Fibroblast of upper back skin (primary cell): ENCODE measurements around the gene CRB3.

ENCODE experiments used
- DNase-seq: peaks from one replicate; pipeline ENCODE4 v3.0.0-alpha.2; 2013

Gene CRB3

DNA sequence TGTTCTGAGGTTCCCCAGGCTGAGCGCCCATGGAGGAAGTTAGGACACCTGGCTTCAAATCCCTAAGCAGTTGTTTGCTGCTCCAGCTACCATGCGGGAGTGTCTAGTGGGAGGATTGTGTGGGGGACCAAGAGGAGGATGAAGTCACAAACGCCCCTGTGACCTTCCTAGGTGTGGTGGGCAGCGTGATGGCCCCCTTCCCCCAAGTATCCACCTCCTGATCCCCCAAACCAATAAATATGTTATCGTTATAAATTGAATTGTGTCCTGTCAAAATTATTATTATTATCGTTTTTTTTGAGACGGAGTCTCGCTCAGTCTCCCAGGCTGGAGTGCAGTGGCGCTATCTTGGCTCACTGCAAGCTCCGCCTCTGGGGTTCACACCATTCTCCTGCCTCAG is 30.4 kb upstream of the CRB3 start, which contains the start of gene SLC25A41:
TSS of gene SLC25A41 (minus strand) at position 101 of the 400 bp plus-strand sequence. CDS start at position 31, 70 bp downstream.
- DNase-seq, result no peak

GRCh38 chr19:6439743-6440142 is 24.3 kb upstream of the CRB3 start:
- DNase-seq, result no peak

DNA sequence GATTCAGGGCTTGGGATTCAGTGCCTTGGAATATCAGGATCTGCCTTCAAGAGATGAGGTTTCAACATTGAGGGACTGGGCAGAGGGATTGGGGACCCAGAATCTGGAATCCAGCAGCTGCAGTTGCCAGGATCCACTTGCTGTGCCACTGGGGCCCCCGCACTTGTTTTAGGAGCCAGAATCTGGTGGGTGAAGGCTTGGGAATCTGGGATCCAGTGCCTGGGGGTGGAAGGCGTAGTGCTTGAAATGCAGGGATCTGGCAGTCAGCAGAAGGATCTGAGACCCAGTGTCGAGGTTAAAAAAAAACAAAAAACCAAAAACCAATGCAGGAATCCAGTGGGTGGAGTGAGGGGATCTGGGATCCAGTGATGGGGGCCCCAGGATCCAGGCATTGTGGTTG is 23.2 kb upstream of the CRB3 start:
- no peak for DNase-seq

GRCh38 chr19:6442087-6442688 is 21.9 kb upstream of the CRB3 start:
- DNase-seq, result no peak

DNA sequence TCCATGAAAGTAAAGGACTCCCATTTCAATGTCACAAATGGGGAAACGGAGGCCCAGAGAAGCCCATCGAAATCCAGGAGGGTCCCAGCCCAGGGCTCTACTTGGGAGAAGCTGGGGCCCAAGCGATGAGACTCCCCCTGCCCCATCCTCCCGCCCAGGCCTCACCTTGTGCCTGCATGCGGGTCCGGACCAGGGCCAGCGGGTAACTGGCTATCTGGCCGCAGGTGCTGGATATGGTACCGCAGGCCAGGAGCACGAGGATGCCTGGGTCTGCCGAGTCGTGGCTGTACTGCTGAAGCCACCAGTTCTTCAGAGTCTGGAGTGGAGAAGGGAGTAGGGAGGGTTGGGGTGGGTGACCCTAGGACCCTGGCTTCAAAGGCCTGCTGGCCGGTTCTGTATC is 20.1 kb upstream of the CRB3 start:
- DNase-seq, result no peak

DNA sequence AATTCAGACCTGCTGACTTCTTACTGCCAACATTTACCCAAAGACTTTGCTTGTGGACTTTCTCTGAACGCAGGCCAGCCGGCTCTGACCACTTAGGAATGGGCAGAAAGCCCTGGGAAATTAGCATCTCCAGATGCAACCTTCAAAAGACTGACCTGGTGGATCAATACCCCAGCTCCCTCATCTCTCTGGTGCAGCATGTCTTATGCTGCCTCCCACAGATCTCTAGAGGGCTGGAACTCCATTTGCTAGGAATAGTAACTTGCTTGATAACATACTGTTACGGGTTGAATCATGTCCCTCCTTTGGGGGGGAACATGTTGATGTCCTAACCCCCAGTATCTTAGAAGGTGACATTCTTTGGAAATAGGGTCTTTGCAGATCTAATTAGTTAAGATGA is 17.6 kb upstream of the CRB3 start:
- no peak for DNase-seq

DNA sequence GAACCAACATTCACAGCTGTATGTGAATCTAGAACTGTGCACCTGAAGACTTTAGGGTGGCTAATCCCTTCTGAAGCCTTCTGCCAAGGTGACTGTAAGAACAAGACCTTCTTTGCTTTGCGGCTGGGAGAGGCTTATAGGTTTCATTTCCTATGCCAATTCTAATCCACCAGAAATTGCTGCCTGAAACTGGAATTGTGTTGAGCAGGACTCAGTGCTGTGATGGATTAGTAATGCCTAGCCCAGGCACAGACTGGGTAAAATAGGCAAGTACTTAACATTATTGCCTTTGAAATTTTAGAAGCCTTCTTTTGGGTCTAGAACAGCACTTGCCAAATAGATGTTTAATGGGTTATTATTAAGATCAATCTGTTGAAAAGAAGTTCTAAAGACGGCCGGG is 16.0 kb upstream of the CRB3 start:
- no peak for DNase-seq

DNA sequence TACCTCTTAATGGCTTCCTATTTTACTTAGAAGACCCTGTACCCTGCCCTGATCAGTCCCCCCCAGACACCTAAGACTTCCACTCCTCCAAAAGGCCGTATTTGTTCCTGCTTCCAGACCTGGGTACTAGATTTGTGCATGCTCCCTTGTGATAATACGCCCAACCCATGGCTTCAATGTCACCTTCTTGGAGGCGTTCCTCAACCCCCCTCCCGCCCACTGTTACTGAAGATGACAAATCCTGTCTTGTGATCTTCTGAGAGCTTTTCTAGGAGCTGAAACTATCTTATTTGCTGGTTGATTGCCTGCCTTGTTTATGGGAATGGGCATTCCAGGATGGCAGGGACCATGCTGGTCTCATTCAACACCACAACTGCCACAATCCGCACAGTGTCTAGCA is 13.9 kb upstream of the CRB3 start:
- no peak for DNase-seq

GRCh38 chr19:6451583-6452222 is 12.4 kb upstream of the CRB3 start:
- no peak for DNase-seq

DNA sequence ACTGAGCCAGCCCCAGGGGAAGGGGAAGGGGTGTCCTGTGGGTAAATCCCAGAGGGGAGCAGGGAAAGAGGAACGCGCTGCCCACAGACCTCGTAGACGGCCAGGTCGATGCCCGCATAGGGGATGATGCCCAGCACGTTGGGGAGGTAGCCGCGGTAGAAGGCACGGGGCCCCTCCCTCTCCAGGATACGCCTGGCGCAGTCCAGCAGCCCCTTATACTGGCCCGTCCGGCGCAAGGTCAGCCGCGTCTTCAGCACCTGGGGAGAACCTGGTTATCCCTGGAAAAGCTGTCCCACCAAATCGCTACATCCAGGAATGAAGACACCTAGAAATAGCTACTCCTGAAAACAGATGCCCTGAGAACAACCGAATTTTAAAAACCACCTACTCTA is 11.9 kb upstream of the CRB3 start:
- DNase-seq, result no peak

DNA sequence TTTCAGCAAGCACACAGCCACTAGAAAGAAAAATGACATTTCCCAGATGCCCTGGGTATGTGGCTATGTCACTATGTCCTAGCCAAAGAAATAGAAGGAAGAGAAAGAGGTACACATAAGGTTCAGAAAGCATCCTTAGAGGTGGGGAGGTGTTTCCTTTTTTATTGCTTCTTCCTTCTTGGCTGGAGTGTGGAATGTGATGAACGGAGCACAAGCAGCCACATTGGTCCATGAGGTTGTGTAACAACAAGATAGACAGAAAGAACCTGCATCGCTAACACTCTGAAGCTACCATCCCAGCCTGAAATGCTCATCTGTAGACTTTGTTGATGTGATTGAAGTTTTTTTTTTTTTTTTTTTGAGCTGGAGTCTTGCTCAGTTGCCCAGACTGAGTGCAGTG is 11.2 kb upstream of the CRB3 start:
- no peak for DNase-seq

DNA sequence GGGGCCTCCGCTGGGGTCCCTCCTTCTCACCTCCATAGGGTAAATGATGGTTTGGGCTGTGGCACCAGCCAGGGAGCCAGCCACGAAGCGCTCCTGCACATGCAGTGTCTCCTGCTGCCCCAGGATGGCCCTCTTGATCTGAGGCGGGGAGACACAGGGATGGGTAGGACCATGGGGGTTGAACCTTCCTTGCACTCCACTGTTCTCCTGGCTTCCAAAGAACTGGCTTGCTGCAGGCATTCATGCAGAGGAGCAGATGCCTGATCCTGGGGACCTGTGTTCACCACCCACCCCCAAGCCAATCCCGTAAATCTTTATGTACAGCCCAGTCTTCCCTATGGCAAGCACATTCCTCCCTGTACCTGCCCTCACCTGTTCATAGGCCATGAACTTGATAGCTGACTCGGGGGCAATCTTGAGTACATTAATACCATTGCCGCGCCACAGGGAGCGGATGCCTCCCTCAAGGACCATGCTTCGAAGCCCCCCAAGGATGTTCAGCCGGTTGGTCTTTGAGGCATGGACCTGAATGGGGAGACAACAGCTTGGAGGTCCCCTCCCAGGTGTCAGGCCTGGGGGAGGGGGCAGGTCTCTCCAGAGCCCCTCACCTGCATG is 10.0 kb upstream of the CRB3 start:
- no peak for DNase-seq

DNA sequence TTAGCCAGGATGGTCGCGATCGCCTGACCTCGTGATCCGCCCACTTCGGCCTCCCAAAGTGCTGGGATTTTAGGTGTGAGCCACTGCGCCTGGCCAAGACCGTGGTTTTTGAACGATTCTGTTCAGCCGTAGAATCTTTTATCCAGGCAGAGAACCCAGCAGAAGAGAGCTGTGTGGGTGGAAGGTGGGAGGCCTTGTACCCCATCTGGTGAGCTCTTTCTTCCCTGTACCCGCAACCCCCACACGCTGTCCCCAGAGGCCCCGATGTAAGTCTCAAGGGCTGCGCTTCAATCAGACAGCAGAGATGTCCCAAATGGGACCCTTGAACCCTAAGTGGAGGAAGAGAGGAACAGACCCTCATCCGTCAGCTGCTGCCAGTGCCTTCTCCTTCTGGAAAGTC is 8.1 kb upstream of the CRB3 start:
- DNase-seq, result no peak

- DNase-seq, result peak; percentile 8
Observed at GRCh38 chr19:6457958-6458694, 5.9 kb upstream of the CRB3 start.

GRCh38 chr19:6458695-6459261 is 5.3 kb upstream of the CRB3 start:
- no peak for DNase-seq

DNA sequence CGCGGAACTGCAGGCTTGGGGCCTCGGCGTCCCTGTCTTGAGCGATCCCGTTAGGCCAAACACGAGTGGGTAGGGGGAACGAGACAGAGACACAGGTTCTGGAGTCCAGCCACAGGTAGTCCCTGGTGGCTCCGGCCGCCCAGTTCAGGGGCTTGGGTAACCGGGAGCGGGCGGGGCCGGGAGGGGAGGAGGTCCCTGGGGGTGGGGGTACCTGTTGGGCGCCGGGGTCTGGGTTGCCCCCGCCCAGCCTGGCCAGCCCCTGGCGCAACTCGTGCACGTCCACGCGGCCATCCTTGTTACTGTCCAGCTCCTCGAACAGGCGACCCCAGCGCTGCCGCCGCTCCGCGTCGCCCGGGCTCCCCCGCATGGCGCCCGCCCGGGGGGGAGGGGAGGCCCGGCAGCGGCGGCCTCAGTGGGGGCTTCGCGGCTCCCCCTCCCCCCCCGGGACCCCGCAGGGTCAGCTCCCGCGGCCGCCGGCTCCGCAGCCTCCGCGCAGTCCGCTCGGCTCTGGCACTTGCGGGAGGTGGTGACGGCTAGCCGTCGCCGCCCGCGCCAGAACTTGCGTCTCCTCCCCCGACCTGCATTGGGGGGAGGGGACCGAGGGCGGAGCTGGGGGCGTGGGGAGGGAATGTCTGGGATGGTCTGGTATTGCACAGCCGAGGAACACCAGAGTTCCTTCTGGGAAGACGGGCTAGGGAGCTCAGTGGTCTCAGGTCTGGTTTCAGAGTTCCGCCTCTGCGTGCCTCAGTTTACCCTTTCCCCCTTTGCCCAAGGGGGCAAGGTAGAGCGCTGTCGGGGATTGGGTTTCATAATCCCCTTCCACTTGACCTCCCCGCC is 4.6 kb upstream of the CRB3 start, which contains the start of gene SLC25A23:
TSS of gene SLC25A23 (minus strand) at position 531 of the 837 bp plus-strand sequence. CDS start at position 367, 164 bp downstream.
- peak; percentile 78 for DNase-seq

GRCh38 chr19:6460099-6460884 is 3.8 kb upstream of the CRB3 start:
- DNase-seq, result peak; percentile 98

DNA sequence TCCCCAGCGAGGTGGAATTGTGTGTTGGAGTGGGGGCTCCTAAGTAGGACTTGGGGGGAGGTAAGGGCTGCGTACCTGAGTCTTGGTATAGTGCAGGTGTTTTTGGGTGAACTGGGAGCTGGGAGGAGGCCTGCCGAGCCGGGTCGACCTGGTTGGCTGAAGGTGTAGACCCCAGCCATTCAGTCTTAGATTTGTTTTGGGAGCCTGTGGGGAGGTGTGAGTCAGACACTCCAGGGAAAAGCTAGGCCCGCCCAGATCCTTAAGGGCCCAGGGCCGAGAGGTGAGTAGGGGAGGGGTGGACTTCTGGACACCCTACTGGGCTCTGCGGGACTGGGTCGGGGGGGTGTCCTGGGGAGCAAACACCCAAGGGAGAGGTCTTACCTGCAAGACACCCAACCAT is 935 bp downstream of the CRB3 start:
- no peak for DNase-seq

DNA sequence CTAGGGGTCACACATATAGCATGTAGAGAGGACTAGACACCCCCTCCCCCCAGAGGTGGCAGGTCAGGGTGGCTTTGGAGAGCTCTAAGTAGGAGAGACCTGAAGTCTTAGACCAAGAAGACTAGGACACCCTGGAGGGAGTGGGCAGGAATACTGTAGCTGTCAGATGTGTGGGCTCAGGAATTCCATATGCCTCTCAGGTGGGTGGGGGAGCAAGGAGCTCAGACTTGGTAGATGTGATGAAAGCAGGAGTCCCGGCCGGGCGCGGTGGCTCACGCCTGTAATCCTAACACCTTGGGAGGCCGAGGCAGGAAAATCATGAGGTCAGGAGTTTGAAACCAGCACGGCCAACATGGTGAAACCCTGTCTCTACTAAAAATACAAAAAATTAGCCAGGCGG is 1.6 kb downstream of the CRB3 start:
- DNase-seq, result no peak

GRCh38 chr19:6466526-6467248 is 2.6 kb downstream of the CRB3 start:
- no peak for DNase-seq

DNA sequence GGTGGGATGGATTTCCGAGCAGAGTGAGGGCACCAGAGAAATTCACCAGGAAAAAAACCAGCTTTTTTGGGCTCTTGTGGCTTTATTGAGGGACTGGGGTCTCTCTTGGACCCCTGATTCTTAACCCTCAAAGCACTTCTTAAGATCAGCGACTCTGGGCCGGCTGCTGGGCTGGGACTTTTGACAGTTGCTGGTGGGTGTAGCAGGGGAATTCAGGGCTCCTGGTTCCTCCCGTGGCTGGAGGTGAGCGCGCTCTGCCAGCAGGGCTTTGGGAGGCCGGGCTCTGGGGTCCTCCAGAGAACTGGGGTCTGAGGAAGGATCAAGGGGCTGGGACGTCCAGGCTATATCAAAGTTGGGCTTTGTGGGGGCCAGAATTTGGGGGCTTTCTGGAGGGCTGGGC is 3.3 kb downstream of the CRB3 start:
- no peak for DNase-seq
